Astrocyte (in vitro differentiated cells and primary cell): ENCODE data around the gene SPTLC1. TPM values are rescaled to one million over a fixed set of nuclear protein-coding genes. Genes with fewer than 3 reads are reported as not detected.
A peak's percentile ranks its signal among the peaks of the same experiment; 100 is the strongest.

Experiments
- DNase-seq: peaks from one replicate; pipeline ENCODE4 v3.0.0-alpha.2; 2010; ENCODE audit warnings: low read depth
- FAIRE-seq: peaks from 2 replicates; lab custom pipeline; 2011; peaks lifted over from hg19 to GRCh38; lab: Jason Lieb, UNC
- H2AFZ ChIP-seq: 2 replicates; pipeline ENCODE4 v1.6.0; 2012; ENCODE audit warnings: low read depth, low read length, inconsistent platforms
- H3K27ac ChIP-seq: 2 replicates; pipeline ENCODE4 v1.5.1; 2011; ENCODE audit warnings: low read depth, low read length, inconsistent platforms
- H3K27me3 ChIP-seq: 2 replicates; pipeline ENCODE4 v1.6.0; 2011; ENCODE audit warnings: low read length, inconsistent platforms; ENCODE audit not compliant: insufficient read depth
- H3K36me3 ChIP-seq: 2 replicates; pipeline ENCODE4 v1.5.1; 2011; ENCODE audit warnings: low read length, inconsistent platforms; ENCODE audit not compliant: insufficient read depth
- H3K4me1 ChIP-seq: 2 replicates; pipeline ENCODE4 v1.5.1; 2011; ENCODE audit warnings: low read length, inconsistent platforms; ENCODE audit not compliant: insufficient read depth
- H3K4me2 ChIP-seq: 2 replicates; pipeline ENCODE4 v1.6.0; 2012; ENCODE audit warnings: low read length, inconsistent platforms
- H3K4me3 ChIP-seq: 2 replicates; pipeline ENCODE4 v1.5.1; 2011; ENCODE audit warnings: low read depth, mild to moderate bottlenecking, low read length, inconsistent platforms; ENCODE audit not compliant: insufficient read depth
- H3K79me2 ChIP-seq: 2 replicates; pipeline ENCODE4 v1.6.0; 2012; ENCODE audit warnings: mild to moderate bottlenecking, low read length, inconsistent platforms; ENCODE audit not compliant: insufficient read depth
- H3K9ac ChIP-seq: 2 replicates; pipeline ENCODE4 v1.6.0; 2012; ENCODE audit warnings: mild to moderate bottlenecking, low read length, inconsistent platforms
- H3K9me3 ChIP-seq: 2 replicates; pipeline ENCODE4 v1.5.1; 2012; ENCODE audit warnings: low read depth, mild to moderate bottlenecking, low read length, inconsistent platforms; ENCODE audit not compliant: insufficient read depth
- H4K20me1 ChIP-seq: 2 replicates; pipeline ENCODE4 v1.6.0; 2012; ENCODE audit warnings: low read length, inconsistent platforms; ENCODE audit not compliant: insufficient read depth
- H3K27ac Mint-ChIP-seq: one replicate; pipeline ENCODE4 v1.8.0; 2021; ENCODE audit warnings: mild to moderate bottlenecking, mixed read lengths; ENCODE audit not compliant: unreplicated experiment
- H3K27me3 Mint-ChIP-seq: one replicate; pipeline ENCODE4 v1.8.0; 2021; ENCODE audit warnings: low read depth, mixed read lengths; ENCODE audit not compliant: unreplicated experiment
- H3K36me3 Mint-ChIP-seq: one replicate; pipeline ENCODE4 v1.8.0; 2021; ENCODE audit warnings: low read depth, mixed read lengths; ENCODE audit not compliant: unreplicated experiment
- H3K4me1 Mint-ChIP-seq: one replicate; pipeline ENCODE4 v1.8.0; 2021; ENCODE audit warnings: low read depth, mixed read lengths; ENCODE audit not compliant: unreplicated experiment
- H3K4me3 Mint-ChIP-seq: one replicate; pipeline ENCODE4 v1.8.0; 2021; ENCODE audit warnings: mild to moderate bottlenecking, moderate library complexity, mixed read lengths; ENCODE audit not compliant: unreplicated experiment
- H3K9me3 Mint-ChIP-seq: one replicate; pipeline ENCODE4 v1.8.0; 2021; ENCODE audit warnings: mild to moderate bottlenecking, mixed read lengths; ENCODE audit not compliant: unreplicated experiment
- CTCF ChIP-seq: IDR thresholded peaks from 2 replicates; pipeline ENCODE4 v1.5.1; 2011; ENCODE audit warnings: low read depth, mild to moderate bottlenecking, inconsistent platforms, low read length, moderate library complexity; ENCODE audit not compliant: insufficient read depth
- EZH2 ChIP-seq: IDR thresholded peaks from 2 replicates; pipeline ENCODE4 v1.6.1; 2012; ENCODE audit warnings: mild to moderate bottlenecking, low read length, inconsistent platforms; ENCODE audit not compliant: insufficient read depth
- total RNA-seq: library from RNA; stranded (reverse); gene quantifications from 2 replicates; pipeline ENCODE4 v1.2.1, GENCODE V29; 2021

Gene SPTLC1
- total RNA-seq, 1 donor from 2014 or later, result 75.9 TPM

GRCh38 chr9:92138157-92138959 is 23.1 kb upstream of the SPTLC1 start:
- Mint-ChIP-seq H3K27ac (peak overlapping the region; percentile 78), H3K4me1 (peaks cover 17% of the 10 kb centered on the region), H3K4me3 (no peak overlapping the region), H3K27me3 (peaks cover 30% of the 10 kb centered on the region), H3K9me3 (peaks cover 6% of the 10 kb centered on the region), H3K36me3 (peaks cover 6% of the 10 kb centered on the region)
- Histone ChIP-seq H3K27me3 (no peaks in the 10 kb centered on the region), H3K4me3 (no peak overlapping the region), H3K9me3 (no peaks in the 10 kb centered on the region), H3K9ac (peak overlapping the region; percentile 38), H3K27ac (no peak overlapping the region), H3K79me2 (no peaks in the 10 kb centered on the region), H2AFZ (peak overlapping the region; percentile 81), H4K20me1 (no peaks in the 10 kb centered on the region), H3K36me3 (no peaks in the 10 kb centered on the region), H3K4me2 (no peak overlapping the region), H3K4me1 (peaks cover 22% of the 10 kb centered on the region)
- TF ChIP-seq EZH2 (no peak), CTCF (peak; percentile 51)
- FAIRE-seq, result no peak
- DNase-seq, result no peak

GRCh38 chr9:92136184-92136858 is 21.1 kb upstream of the SPTLC1 start:
- H3K36me3 ChIP-seq, result no peaks in the 10 kb centered on the region
- H3K27me3 ChIP-seq, result no peaks in the 10 kb centered on the region
- H3K4me1 ChIP-seq, result peaks cover 17% of the 10 kb centered on the region
- peaks cover 5% of the 10 kb centered on the region for H3K36me3 Mint-ChIP-seq
- H3K4me1 Mint-ChIP-seq, result peaks cover 17% of the 10 kb centered on the region
- no peak overlapping the region for H3K27ac Mint-ChIP-seq
- no peak overlapping the region for H2AFZ ChIP-seq
- peaks cover 25% of the 10 kb centered on the region for H3K27me3 Mint-ChIP-seq
- H3K4me3 ChIP-seq, result no peak overlapping the region
- H3K4me3 Mint-ChIP-seq, result no peak overlapping the region
- TF ChIP-seq CTCF (no peak), EZH2 (no peak)
- H3K9me3 ChIP-seq, result no peaks in the 10 kb centered on the region
- H4K20me1 ChIP-seq, result no peaks in the 10 kb centered on the region
- H3K4me2 ChIP-seq, result no peak overlapping the region
- no peaks in the 10 kb centered on the region for H3K79me2 ChIP-seq
- DNase-seq, result no peak
- H3K27ac ChIP-seq, result no peak overlapping the region
- peaks cover 4% of the 10 kb centered on the region for H3K9me3 Mint-ChIP-seq
- no peak for FAIRE-seq
- no peak overlapping the region for H3K9ac ChIP-seq

GRCh38 chr9:92135576-92135975 is 20.4 kb upstream of the SPTLC1 start:
- Histone ChIP-seq H3K27ac (no peak overlapping the region), H3K4me3 (no peak overlapping the region), H2AFZ (no peak overlapping the region), H3K36me3 (no peaks in the 10 kb centered on the region), H3K4me2 (no peak overlapping the region), H3K9me3 (no peaks in the 10 kb centered on the region), H3K79me2 (no peaks in the 10 kb centered on the region), H3K4me1 (peaks cover 11% of the 10 kb centered on the region), H3K9ac (no peak overlapping the region), H4K20me1 (no peaks in the 10 kb centered on the region), H3K27me3 (no peaks in the 10 kb centered on the region)
- no peak for TF ChIP-seq EZH2
- TF ChIP-seq CTCF, result no peak
- FAIRE-seq (no peak), DNase-seq (no peak)
- Mint-ChIP-seq H3K4me1 (peaks cover 12% of the 10 kb centered on the region), H3K27me3 (peaks cover 21% of the 10 kb centered on the region), H3K9me3 (peaks cover 6% of the 10 kb centered on the region), H3K36me3 (peaks cover 4% of the 10 kb centered on the region), H3K4me3 (no peak overlapping the region), H3K27ac (no peak overlapping the region)
